Lung (tissue), 12 donors: ENCODE results near the gene ZNF620. TPM values are rescaled to one million over a fixed set of nuclear protein-coding genes. Genes with fewer than 3 reads are reported as not detected.

Experiments used
- ATAC-seq: fragments of 200-7000 bp; cut with Tn5 transposase; one replicate; pipeline ENCODE4 v1.9.1; 2020; ENCODE audit warnings: moderate number of reproducible peaks; ENCODE audit not compliant: insufficient read depth, low FRiP score
- DNase-seq, 3 donors: peaks; one replicate each; pipeline ENCODE4 v3.0.0-alpha.2; 2013 to 2017
- H3K27ac ChIP-seq, 2 donors: one replicate each; pipeline ENCODE4 v1.5.1; 2013; ENCODE audit warnings: mild to moderate bottlenecking in 2 of 2, moderate library complexity in 2 of 2, control low read depth in 1 of 2, inconsistent platforms in 1 of 2, low read depth in 1 of 2, low read length in 1 of 2
- H3K27me3 ChIP-seq, 3 donors: one replicate each; pipeline ENCODE4 v1.5.1; 2013; ENCODE audit warnings: low read length in 2 of 3; ENCODE audit not compliant: control insufficient read depth in 3 of 3, insufficient read depth in 3 of 3
- H3K36me3 ChIP-seq, 4 donors: one replicate each; pipeline ENCODE4 v1.5.1; 2013; ENCODE audit warnings: low read length in 4 of 4, mild to moderate bottlenecking in 1 of 4, moderate library complexity in 1 of 4; ENCODE audit not compliant: control insufficient read depth in 4 of 4, insufficient read depth in 4 of 4
- H3K4me1 ChIP-seq, 5 donors: one replicate each; pipeline ENCODE4 v1.5.1; 2013; ENCODE audit warnings: low read length in 5 of 5, mild to moderate bottlenecking in 2 of 5, moderate library complexity in 1 of 5; ENCODE audit not compliant: control insufficient read depth in 5 of 5, insufficient read depth in 5 of 5
- H3K4me3 ChIP-seq: one replicate; pipeline ENCODE4 v1.5.1; 2013; ENCODE audit warnings: mild to moderate bottlenecking, control low read depth, moderate library complexity
- H3K9ac ChIP-seq, 2 donors: one replicate each; pipeline ENCODE4 v1.5.1; 2013; ENCODE audit warnings: low read length in 2 of 2, control low read depth in 1 of 2; ENCODE audit not compliant: insufficient read depth in 1 of 2
- H3K9me3 ChIP-seq, 4 donors: one replicate each; pipeline ENCODE4 v1.5.1; 2013; ENCODE audit warnings: low read length in 3 of 4, mild to moderate bottlenecking in 1 of 4, moderate library complexity in 1 of 4; ENCODE audit not compliant: control insufficient read depth in 4 of 4, insufficient read depth in 3 of 4
- WGBS, 2 donors: extraction: QIAGEN DNeasy Blood & Tissue Kit; methylation state at CpG; one replicate each; pipeline ENCODE4 v1.1.7; 2013; 5-methylcytosine and 5-hydroxymethylcytosine counted together
- polyA plus RNA-seq, 2 donors: library from polyadenylated mRNA; stranded (reverse); fragments of 200-250 nt; gene quantifications; one replicate each; pipeline ENCODE4 v1.2.1, GENCODE V29; 2013
- total RNA-seq, 2 donors: library from RNA; depleted of rRNA in 1 of 2; stranded (reverse); fragments of >200 nt in 1 of 2; gene quantifications; one replicate each; pipeline ENCODE4 v1.2.1, GENCODE V29; 2014 to 2021
- TF ChIP-seq, protein P1 (sequence below): IDR thresholded peaks from 2 replicates; pipeline ENCODE4 v1.5.1; 2012; ENCODE audit warnings: mild to moderate bottlenecking; ENCODE audit errors: control extremely low read depth, extremely low read depth
- donor health status: control.
- donor health status: control.
- donor health status: Bipolar disorder and iron deficiency.
- donor health status: healthy.
- donor health status: DM: yes; HTN: yes; CAD: no.

Gene ZNF620
- total and polyA plus RNA-seq, 4 donors = 2.0 to 10.7 (median 4.5) TPM

DNA sequence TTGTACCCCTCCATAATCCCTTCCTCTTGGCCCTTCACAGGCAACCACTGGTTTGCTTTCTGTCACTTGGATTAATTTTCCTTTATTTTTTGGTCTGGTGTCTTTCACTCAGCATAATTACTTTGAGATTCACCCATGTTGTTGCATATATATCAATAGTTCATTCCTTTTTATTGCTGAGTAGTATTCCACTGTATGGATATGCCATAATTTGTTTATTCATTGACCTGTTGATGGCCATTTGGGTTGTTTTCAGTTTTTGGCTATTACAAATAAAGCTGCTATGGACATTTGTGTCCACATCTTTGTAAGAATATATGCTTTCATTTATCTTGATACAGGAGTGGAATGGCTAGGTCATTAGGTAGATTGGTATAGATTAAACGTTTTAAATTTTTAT, 13.0 kb downstream of the ZNF620 start:
- H3K4me3 ChIP-seq = no peak overlapping the region
- ATAC-seq = no peak
- DNase-seq = no peak
- WGBS, 2 donors = 93 to 97% methylated on average over 1 of the region's 1 CpG
- TF ChIP-seq, protein P1, sequence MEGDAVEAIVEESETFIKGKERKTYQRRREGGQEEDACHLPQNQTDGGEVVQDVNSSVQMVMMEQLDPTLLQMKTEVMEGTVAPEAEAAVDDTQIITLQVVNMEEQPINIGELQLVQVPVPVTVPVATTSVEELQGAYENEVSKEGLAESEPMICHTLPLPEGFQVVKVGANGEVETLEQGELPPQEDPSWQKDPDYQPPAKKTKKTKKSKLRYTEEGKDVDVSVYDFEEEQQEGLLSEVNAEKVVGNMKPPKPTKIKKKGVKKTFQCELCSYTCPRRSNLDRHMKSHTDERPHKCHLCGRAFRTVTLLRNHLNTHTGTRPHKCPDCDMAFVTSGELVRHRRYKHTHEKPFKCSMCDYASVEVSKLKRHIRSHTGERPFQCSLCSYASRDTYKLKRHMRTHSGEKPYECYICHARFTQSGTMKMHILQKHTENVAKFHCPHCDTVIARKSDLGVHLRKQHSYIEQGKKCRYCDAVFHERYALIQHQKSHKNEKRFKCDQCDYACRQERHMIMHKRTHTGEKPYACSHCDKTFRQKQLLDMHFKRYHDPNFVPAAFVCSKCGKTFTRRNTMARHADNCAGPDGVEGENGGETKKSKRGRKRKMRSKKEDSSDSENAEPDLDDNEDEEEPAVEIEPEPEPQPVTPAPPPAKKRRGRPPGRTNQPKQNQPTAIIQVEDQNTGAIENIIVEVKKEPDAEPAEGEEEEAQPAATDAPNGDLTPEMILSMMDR = no peak
- H3K36me3 ChIP-seq = peaks cover 0 to 10% (median 4%) of the 10 kb centered on the region in 4 donors
- no peak overlapping the region for H3K9ac ChIP-seq
- H3K27me3 ChIP-seq = no peaks in the 10 kb centered on the region
- H3K27ac ChIP-seq = no peak overlapping the region
- H3K4me1 ChIP-seq = peaks cover 0 to 2% (median 0%) of the 10 kb centered on the region in 5 donors
- H3K9me3 ChIP-seq = no peaks in the 10 kb centered on the region

DNA sequence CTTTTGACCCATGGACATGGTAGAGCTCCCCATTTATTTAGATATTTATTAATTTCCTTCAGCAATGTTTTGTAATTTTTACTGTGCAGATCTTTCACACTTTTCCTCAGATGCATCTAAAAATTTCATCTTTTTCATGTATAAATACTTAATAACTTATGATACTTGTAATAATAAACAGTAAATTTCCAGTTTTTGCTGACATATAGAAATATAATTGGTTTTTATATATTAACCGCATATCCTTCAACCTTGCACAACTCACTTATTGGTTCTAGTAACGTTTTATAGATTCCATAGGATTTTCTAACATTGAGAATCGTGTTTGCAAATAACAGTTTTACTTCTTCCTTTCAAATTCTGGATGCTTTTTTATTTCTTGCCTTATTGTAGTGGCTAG, 15.4 kb downstream of the ZNF620 start:
- peaks cover 0 to 7% (median 3%) of the 10 kb centered on the region in 4 donors for H3K36me3 ChIP-seq
- no peaks in the 10 kb centered on the region for H3K27me3 ChIP-seq
- H3K27ac ChIP-seq = no peak overlapping the region
- no peak for ATAC-seq
- no peak overlapping the region for H3K4me3 ChIP-seq
- H3K9me3 ChIP-seq = no peaks in the 10 kb centered on the region
- TF ChIP-seq, protein P1 = no peak
- 78 to 94% methylated on average over 3 of the region's 3 CpGs for WGBS, 2 donors
- no peak overlapping the region for H3K9ac ChIP-seq
- DNase-seq = no peak
- H3K4me1 ChIP-seq = peaks cover 0 to 15% (median 5%) of the 10 kb centered on the region in 5 donors

DNA sequence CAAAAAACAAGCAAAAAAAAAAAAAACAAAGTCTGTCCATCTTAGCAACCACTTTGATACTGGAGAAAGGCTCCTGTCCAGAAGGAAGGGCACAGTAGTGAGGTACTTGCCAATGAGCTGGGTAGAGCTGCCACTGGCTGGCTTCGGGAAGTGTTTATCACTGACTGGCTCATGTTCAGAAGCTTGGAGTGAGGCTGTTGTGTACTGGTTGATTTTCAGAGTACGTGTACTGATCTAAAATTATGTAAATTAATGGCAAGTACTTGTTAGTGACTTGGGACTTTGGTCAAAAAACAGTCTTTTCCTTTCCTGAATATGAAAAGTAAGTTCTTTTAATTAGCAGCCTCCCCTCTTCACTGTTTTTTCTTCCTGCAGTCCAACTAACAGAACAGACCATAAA, 17.9 kb downstream of the ZNF620 start:
- Histone ChIP-seq H3K4me3 (no peak overlapping the region), H3K27me3 (no peaks in the 10 kb centered on the region), H3K9ac (peak overlapping the region in 1 of 2 donors; percentile 82), H3K36me3 (peaks cover 0 to 6% (median 0%) of the 10 kb centered on the region in 4 donors), H3K27ac (peak overlapping the region in 1 of 2 donors; percentile 9), H3K9me3 (no peaks in the 10 kb centered on the region), H3K4me1 (peaks cover 0 to 15% (median 5%) of the 10 kb centered on the region in 5 donors)
- TF ChIP-seq, protein P1 = no peak
- ATAC-seq (no peak), DNase-seq (peak in 2 of 3 donors; percentile 20 to 33)
- WGBS, 2 donors = 58 to 76% methylated on average over 2 of the region's 2 CpGs

DNA sequence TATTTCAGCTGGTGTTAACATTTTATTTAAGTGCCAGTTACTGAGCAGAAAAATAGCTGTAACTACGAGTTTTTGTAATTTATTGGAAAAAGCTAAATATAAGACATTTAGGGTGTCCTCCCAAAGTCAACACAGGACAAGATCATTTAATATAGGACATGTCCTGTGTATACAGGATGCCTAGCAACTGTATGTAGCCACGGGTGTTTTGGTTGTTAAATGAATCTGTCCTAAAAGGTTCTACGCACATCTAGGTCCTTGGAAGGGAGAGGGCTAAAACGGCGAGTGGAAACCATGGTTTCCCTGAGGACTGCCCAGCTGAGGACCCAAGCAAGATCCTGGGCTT, 18.4 kb downstream of the ZNF620 start:
- Histone ChIP-seq H3K36me3 (peaks cover 0 to 6% (median 2%) of the 10 kb centered on the region in 4 donors), H3K27me3 (no peaks in the 10 kb centered on the region), H3K4me1 (peaks cover 0 to 15% (median 5%) of the 10 kb centered on the region in 5 donors), H3K9ac (peak overlapping the region; percentile 82 to 94), H3K4me3 (peak overlapping the region; percentile 83), H3K9me3 (no peaks in the 10 kb centered on the region), H3K27ac (peak overlapping the region; percentile 81 to 100)
- ATAC-seq = no peak
- TF ChIP-seq, protein P1 = no peak
- no peak for DNase-seq
- WGBS, 2 donors = 29 to 31% methylated on average over 5 of the region's 5 CpGs
